CD4-positive, alpha-beta T cell (primary cell): Measurements from ENCODE around the gene NDUFB3. TPM values are rescaled to one million over a fixed set of nuclear protein-coding genes. Genes with fewer than 3 reads are reported as not detected.

Source experiments
- ATAC-seq: fragments of 200-7000 bp; cut with Tn5 transposase; one replicate; pipeline ENCODE4 v1.10.0; 2022; ENCODE audit warnings: mild to moderate bottlenecking; ENCODE audit not compliant: poor library complexity
- CTCF ChIA-PET: fragments of 350-600 bp; sonication (Branson Sonifier 250); formaldehyde crosslinking; loops from one replicate; lab custom pipeline; 2021; ENCODE audit warnings: antibody characterized with exemption, inconsistent platforms; lab: Charles Lee
- POLR2A ChIA-PET: fragments of 350-600 bp; sonication (Branson Sonifier 250); formaldehyde crosslinking; loops from one replicate; lab custom pipeline; 2021; ENCODE audit warnings: antibody characterized with exemption, inconsistent platforms; lab: Charles Lee
- DNase-seq, 14 experiments: peaks; one replicate each; pipeline ENCODE4 v3.0.0-alpha.2; 2013 to 2020; ENCODE audit warnings: mixed read lengths in 2 of 14
- H3K27ac ChIP-seq, 2 donors: one replicate each; pipeline versions ENCODE4 v1.5.1 to v1.7.0; 2013; ENCODE audit warnings: low read length in 2 of 2, low read depth in 1 of 2, mild to moderate bottlenecking in 1 of 2
- H3K27me3 ChIP-seq, 2 experiments: 1 replicate in 1 of 2; 2 replicates in 1 of 2; pipeline versions ENCODE4 v1.6.1 to v1.7.0; 2013; ENCODE audit warnings: low read length in 2 of 2, control low read depth in 1 of 2, mild to moderate bottlenecking in 1 of 2, moderate library complexity in 1 of 2; ENCODE audit not compliant: insufficient read depth in 2 of 2, control insufficient read depth in 1 of 2
- H3K36me3 ChIP-seq: one replicate; pipeline ENCODE4 v1.6.1; 2013; ENCODE audit warnings: low read length, control low read depth; ENCODE audit not compliant: insufficient read depth
- H3K4me1 ChIP-seq: one replicate; pipeline ENCODE4 v1.6.1; 2013; ENCODE audit warnings: low read length, control low read depth; ENCODE audit not compliant: insufficient read depth
- H3K4me3 ChIP-seq: one replicate; pipeline ENCODE4 v1.5.1; 2013; ENCODE audit warnings: mild to moderate bottlenecking, low read length, moderate library complexity
- H3K9me3 ChIP-seq, 2 experiments: 1 replicate in 1 of 2; 2 replicates in 1 of 2; pipeline versions ENCODE4 v1.6.1 to v1.7.0; 2013; ENCODE audit warnings: low read length in 2 of 2, mild to moderate bottlenecking in 2 of 2, control low read depth in 1 of 2, moderate library complexity in 1 of 2; ENCODE audit not compliant: control insufficient read depth in 1 of 2, insufficient read depth in 1 of 2
- H3K27ac Mint-ChIP-seq: one replicate; pipeline ENCODE4 v1.8.0; 2020; ENCODE audit warnings: mixed read lengths
- H3K27me3 Mint-ChIP-seq: one replicate; pipeline ENCODE4 v1.8.0; 2021; ENCODE audit warnings: mixed read lengths
- H3K36me3 Mint-ChIP-seq: one replicate; pipeline ENCODE4 v1.8.0; 2021; ENCODE audit warnings: low read depth, mixed read lengths
- H3K4me1 Mint-ChIP-seq: one replicate; pipeline ENCODE4 v1.8.0; 2021; ENCODE audit warnings: low read depth, mixed read lengths
- H3K4me3 Mint-ChIP-seq: one replicate; pipeline ENCODE4 v1.8.0; 2020; ENCODE audit warnings: mild to moderate bottlenecking, mixed read lengths
- H3K9me3 Mint-ChIP-seq: one replicate; pipeline ENCODE4 v1.8.0; 2020; ENCODE audit warnings: mixed read lengths
- intact Hi-C, 2 experiments: fragments of 100-400 bp; cut with DNase I in 1 of 2; cut with micrococcal nuclease in 1 of 2; formaldehyde crosslinking; loops; one replicate each; pipeline versions ENCODE4 v1.15.1 to v1.9.0; 2023 to 2025; cut with DNase I, micrococcal nuclease
- total RNA-seq, 174 experiments: library from RNA in 2 of 174; stranded (reverse) in 2 of 174; gene quantifications; one replicate each; pipeline ENCODE4 v1.2.3 and lab custom pipeline; 2021 to 2026
- TF ChIP-seq, protein P1 (sequence below): fragments of 200-600 bp; IDR thresholded peaks from one replicate; pipeline ENCODE4 v1.8.0; 2022; ENCODE audit warnings: antibody characterized with exemption, mild to moderate bottlenecking

The NDUFB3 gene
- total RNA-seq, 2 experiments from 2014 or later, result 10.1 to 13.6 TPM

DNA sequence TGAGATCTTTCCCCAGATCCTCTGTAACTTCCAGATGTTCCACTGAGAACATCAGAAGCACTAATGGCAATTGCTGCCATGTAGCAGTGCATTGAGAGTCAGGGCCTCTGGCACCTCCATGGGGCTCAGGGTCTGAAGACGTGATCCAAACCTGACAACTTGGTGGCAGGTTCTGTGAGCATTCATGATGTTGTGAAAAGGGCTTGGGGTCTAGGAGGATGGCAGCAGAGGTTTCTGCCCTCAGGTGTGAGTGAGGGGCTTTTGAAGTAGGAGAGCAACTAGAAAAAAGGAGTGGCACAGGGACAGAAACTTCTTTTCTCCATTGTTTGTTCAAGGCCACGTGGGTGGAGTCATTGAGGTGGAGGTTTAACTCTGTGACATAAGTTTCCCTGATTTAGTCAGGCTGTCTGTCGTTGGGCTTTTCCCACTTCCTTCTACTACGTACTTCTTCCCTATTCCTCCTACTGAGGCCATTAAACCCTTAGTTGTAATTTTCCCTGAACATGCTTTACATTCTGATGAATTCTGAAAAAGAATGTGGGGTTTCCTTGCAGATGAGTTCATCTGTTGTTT is 57.2 kb downstream of the NDUFB3 start:
- H3K4me3 ChIP-seq, result peak overlapping the region; percentile 6
- peaks cover 38% of the 10 kb centered on the region for H3K36me3 Mint-ChIP-seq
- TF ChIP-seq, protein P1, sequence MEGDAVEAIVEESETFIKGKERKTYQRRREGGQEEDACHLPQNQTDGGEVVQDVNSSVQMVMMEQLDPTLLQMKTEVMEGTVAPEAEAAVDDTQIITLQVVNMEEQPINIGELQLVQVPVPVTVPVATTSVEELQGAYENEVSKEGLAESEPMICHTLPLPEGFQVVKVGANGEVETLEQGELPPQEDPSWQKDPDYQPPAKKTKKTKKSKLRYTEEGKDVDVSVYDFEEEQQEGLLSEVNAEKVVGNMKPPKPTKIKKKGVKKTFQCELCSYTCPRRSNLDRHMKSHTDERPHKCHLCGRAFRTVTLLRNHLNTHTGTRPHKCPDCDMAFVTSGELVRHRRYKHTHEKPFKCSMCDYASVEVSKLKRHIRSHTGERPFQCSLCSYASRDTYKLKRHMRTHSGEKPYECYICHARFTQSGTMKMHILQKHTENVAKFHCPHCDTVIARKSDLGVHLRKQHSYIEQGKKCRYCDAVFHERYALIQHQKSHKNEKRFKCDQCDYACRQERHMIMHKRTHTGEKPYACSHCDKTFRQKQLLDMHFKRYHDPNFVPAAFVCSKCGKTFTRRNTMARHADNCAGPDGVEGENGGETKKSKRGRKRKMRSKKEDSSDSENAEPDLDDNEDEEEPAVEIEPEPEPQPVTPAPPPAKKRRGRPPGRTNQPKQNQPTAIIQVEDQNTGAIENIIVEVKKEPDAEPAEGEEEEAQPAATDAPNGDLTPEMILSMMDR, result no peak
- peaks cover 88% of the 10 kb centered on the region for H3K4me1 ChIP-seq
- peak in 3 of 14 experiments; percentile 34 to 67 (median 61) for DNase-seq
- peaks cover 18% of the 10 kb centered on the region for H3K36me3 ChIP-seq
- no peak for ATAC-seq
- intact Hi-C loops, result no loop called here
- ChIA-PET POLR2A (interaction anchor here (0.6 to 1.2 kb wide), 4 partner anchors 29 to 166 kb away, joined by 3 to 4 read pairs (median 3); no protein-coding TSS in a partner anchor), CTCF (interaction anchor here (0.9 kb wide), 1 partner anchor 29 kb away, joined by 3 read pairs; no protein-coding TSS in a partner anchor)
- H3K27me3 Mint-ChIP-seq, result no peaks in the 10 kb centered on the region
- no peaks in the 10 kb centered on the region for H3K27me3 ChIP-seq
- H3K9me3 ChIP-seq, result no peaks in the 10 kb centered on the region
- H3K9me3 Mint-ChIP-seq, result no peaks in the 10 kb centered on the region
- peaks cover 87% of the 10 kb centered on the region for H3K4me1 Mint-ChIP-seq
- H3K27ac Mint-ChIP-seq, result peak overlapping the region; percentile 96
- H3K4me3 Mint-ChIP-seq, result peak overlapping the region; percentile 69
- peak overlapping the region; percentile 65 to 80 for H3K27ac ChIP-seq

DNA sequence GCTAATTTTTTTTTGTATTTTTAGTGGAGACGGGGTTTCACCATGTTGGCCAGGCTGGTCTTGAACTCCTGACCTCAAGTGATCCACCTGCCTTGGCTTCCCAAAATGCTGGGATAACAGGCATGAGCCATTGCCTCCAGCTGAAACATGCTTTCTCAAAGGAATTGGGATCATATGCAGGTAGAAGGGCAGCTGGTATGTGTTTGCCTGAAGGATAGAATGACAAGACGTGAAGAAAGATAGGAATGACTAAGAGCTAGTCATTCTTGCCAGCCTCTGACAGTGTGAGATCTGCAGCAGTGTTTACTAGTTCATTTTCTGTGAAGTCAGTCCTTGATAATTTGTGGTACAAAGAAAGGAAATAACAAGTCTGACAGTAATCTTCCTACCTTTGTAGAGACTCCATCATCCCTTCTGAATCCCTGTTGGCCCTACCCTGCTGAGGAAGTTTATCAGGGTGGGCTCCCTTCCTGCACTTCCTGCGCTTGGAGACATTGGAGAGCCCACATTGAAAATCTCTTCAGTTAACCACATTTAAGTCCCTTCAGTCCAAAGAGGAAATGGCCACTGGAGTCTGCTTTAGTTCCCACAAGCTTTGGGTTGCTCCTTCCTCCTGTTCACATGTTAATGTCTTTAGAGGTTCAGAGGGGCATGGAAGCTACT is 58.9 kb downstream of the NDUFB3 start:
- ATAC-seq, result peak; percentile 71
- H3K4me3 Mint-ChIP-seq, result peak overlapping the region; percentile 46
- ChIA-PET POLR2A (interaction anchor here (0.9 to 2.3 kb wide), 7 partner anchors 8 to 267 kb away, joined by 3 to 11 read pairs (median 5); partner anchors contain the start of gene CLK1), CTCF (interaction anchor here (0.9 to 3.6 kb wide), 7 partner anchors 8 to 102 kb away, joined by 3 to 36 read pairs (median 4); partner anchors contain the start of gene HYCC2)
- TF ChIP-seq, protein P1, result no peak
- H3K4me1 Mint-ChIP-seq, result peaks cover 78% of the 10 kb centered on the region
- Histone ChIP-seq H3K36me3 (peaks cover 29% of the 10 kb centered on the region), H3K4me3 (peak overlapping the region; percentile 25), H3K4me1 (peaks cover 80% of the 10 kb centered on the region), H3K27me3 (no peaks in the 10 kb centered on the region), H3K9me3 (no peaks in the 10 kb centered on the region), H3K27ac (peak overlapping the region; percentile 67 to 69)
- intact Hi-C loops, result loop anchor here in 1 of 2 experiments (1.0 kb wide), 1 partner anchor 12 kb away; no protein-coding TSS in a partner anchor
- H3K36me3 Mint-ChIP-seq, result peaks cover 48% of the 10 kb centered on the region
- peak overlapping the region; percentile 96 for H3K27ac Mint-ChIP-seq
- peak in 7 of 14 experiments; percentile 25 to 75 (median 48) for DNase-seq
- no peaks in the 10 kb centered on the region for H3K27me3 Mint-ChIP-seq
- H3K9me3 Mint-ChIP-seq, result no peaks in the 10 kb centered on the region

DNA sequence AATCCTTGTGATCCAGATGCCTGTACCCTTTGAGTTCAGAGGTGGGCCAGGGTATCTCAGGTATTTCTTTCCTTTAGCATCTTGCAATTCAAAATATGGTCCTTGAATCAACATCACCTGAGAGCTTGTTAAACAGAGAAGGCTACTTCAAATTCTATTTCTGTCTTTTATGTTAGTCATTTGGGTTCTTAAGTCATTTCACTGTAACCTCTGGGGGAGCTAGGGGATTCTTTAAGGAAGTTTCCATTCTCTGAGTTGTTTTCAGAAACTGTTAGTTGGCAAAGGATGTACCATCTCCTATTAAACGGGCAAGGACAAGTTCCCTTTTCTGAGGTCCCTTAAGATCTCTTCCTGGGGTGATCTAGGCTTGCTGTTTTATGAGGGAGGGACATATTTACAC is 60.7 kb downstream of the NDUFB3 start:
- POLR2A ChIA-PET, result interaction anchor here (1.1 to 2.3 kb wide), 3 partner anchors 10 to 63 kb away, joined by 4 to 5 read pairs (median 5); no protein-coding TSS in a partner anchor
- peaks cover 47% of the 10 kb centered on the region for H3K36me3 ChIP-seq
- CTCF ChIA-PET, result interaction anchor here (0.8 to 3.6 kb wide), 5 partner anchors 12 to 100 kb away, joined by 3 to 36 read pairs (median 7); no protein-coding TSS in a partner anchor
- H3K36me3 Mint-ChIP-seq, result peaks cover 64% of the 10 kb centered on the region
- H3K9me3 Mint-ChIP-seq, result no peaks in the 10 kb centered on the region
- H3K9me3 ChIP-seq, result no peaks in the 10 kb centered on the region
- no peaks in the 10 kb centered on the region for H3K27me3 Mint-ChIP-seq
- peaks cover 70% of the 10 kb centered on the region for H3K4me1 Mint-ChIP-seq
- intact Hi-C loops, result no loop called here
- H3K27ac Mint-ChIP-seq, result peak overlapping the region; percentile 96
- H3K27ac ChIP-seq, result peak overlapping the region in 1 of 2 donors; percentile 35
- TF ChIP-seq, protein P1, result no peak
- ATAC-seq (no peak), DNase-seq (peak in 2 of 14 experiments; percentile 48 to 51)
- H3K4me1 ChIP-seq, result peaks cover 63% of the 10 kb centered on the region
- H3K4me3 Mint-ChIP-seq, result peak overlapping the region; percentile 30
- no peaks in the 10 kb centered on the region for H3K27me3 ChIP-seq
- H3K4me3 ChIP-seq, result no peak overlapping the region

Other genes with a start within 250 kb of the NDUFB3 start
- gene CLK1, start 207.3 kb upstream of the NDUFB3 start, total RNA-seq, result 1,000 to 10,000 TPM; 1,228 to 1,235 TPM
- 10 to 100 TPM; 23.1 to 29.8 TPM for gene PPIL3, start 182.9 kb upstream of the NDUFB3 start, total RNA-seq
- gene NIF3L1, start 182.6 kb upstream of the NDUFB3 start, total RNA-seq, result 1 to 10 TPM; 6.1 to 6.7 TPM
- gene ORC2, start 108.3 kb upstream of the NDUFB3 start, total RNA-seq, result 10 to 100 TPM; 25.0 to 26.6 TPM
- 10 to 100 TPM; 29.2 to 30.7 TPM for gene HYCC2, start 330 bp upstream of the NDUFB3 start, total RNA-seq
- gene CFLAR, start 44.2 kb downstream of the NDUFB3 start, total RNA-seq, result 100 to 1,000 TPM; 178 to 181 TPM
- gene CASP10, start 111.1 kb downstream of the NDUFB3 start, total RNA-seq, result 10 to 100 TPM; 12.6 to 13.7 TPM
- 100 to 1,000 TPM; 172 to 175 TPM for gene CASP8, start 188.5 kb downstream of the NDUFB3 start, total RNA-seq